CD4-positive, alpha-beta T cell treated with Interleukin-4 for 4 hours (primary cell): ENCODE measurements around the gene WBP4.
"Not testable (repeated sequence)": the region's sequence is repeated elsewhere in the genome, so short reads cannot be mapped to it uniquely, and the experiment has no call there.

Source experiments
- DNase-seq: peaks from one replicate; pipeline ENCODE4 v3.0.0-alpha.2; 2020

WBP4 gene, protein sequence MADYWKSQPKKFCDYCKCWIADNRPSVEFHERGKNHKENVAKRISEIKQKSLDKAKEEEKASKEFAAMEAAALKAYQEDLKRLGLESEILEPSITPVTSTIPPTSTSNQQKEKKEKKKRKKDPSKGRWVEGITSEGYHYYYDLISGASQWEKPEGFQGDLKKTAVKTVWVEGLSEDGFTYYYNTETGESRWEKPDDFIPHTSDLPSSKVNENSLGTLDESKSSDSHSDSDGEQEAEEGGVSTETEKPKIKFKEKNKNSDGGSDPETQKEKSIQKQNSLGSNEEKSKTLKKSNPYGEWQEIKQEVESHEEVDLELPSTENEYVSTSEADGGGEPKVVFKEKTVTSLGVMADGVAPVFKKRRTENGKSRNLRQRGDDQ

DNA sequence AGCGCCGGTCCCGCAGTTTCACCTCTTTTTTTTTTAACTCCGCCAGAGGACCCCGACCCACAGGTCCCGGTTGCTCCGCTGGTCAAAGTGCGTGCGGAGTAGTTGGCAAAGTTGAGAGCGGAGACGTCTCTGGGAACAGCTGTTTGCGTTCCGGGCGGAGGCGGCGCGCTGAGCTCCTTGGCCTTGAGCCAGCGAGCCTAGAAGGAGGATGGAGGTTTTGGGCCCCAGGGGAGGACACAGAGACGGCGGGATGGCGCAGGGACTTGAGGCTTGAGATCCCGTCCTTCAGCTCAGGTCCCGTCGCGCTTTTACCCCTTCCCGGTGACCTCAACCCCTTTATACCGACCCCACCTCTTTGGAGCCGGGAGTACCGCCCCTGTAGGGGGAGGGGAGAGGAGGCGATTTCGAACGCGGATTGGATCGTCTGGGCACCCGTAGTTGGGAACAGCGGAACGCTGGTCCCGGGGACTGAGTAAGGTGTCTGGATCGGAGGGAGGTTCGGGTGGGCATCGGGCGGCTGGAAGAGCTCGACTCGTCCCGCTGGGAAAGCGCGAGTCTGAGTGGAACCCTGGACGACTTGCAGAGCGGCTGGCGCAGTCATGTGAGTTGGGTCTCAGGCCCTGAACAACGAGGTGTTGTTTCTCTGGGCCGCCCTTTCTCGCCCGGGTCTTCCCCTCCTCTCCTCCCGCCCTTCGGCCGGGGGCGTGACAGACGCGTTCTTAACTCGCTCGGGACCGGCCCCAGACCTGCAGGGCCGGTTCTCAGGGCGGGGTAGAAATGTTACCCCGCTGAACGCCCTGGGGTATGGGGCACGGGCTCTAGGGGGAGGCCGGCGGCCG lies at the start of gene WBP4:
TSS of gene WBP4 (plus strand) at position 435 of the 839 bp plus-strand sequence. CDS start at position 600, 165 bp downstream.
- DNase-seq, result peak; percentile 88

DNA sequence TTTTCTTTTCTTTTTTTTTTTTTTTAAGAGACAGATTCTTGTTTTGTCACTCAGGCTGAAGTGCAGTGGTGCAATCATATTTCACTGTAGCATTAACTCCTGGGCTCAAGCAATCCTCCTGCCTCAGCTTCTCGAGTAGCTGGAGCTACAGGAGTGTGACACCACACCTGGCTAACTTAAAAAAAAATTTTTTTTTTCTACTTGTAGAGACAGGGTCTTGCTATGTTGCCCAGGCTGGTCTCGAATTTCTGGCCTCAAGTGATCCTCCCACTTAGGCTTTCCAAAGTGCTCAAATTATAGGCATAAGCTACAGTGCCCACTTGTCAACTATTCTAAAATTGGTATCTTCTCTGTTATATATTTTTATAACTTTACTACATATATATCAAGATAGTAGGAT lies 48.8 kb upstream of the WBP4 start:
- no peak for DNase-seq

DNA sequence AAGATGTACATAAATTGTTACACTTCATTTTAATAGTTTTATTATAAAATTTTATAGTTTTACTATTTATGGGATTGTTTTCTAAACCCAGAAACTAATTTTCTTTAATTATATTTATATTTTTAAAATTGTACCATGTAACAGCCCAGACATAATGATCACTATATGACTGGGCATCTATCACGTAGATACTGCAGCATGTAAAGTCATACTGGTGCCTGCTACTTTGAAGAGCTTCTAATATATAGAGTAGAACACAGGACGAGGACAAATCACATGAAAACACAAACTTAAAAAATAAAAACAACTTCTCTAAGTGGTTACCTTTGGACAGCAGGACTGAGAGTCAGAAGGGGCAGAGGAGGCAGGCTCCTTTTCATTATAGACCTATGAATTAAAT lies 47.5 kb upstream of the WBP4 start:
- DNase-seq, result no peak

DNA sequence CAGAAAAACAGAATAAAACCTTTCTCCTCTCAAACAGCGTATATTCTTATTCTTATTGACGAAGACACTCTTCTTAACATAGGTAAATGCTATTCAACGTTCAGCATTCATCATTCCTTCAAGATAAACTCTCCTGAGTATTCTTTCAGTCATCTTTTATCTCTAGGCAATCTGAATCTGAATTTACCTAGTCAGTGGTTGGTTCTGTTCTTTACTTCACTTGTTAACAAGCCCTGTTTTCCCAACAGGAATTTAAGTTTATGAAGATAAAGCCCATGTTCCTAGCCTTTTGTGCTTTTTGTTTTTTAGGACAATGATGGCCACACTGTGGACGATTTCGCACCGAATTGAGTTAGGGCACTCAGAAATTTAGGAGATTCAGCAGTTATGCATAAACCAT lies 45.4 kb upstream of the WBP4 start:
- no peak for DNase-seq

DNA sequence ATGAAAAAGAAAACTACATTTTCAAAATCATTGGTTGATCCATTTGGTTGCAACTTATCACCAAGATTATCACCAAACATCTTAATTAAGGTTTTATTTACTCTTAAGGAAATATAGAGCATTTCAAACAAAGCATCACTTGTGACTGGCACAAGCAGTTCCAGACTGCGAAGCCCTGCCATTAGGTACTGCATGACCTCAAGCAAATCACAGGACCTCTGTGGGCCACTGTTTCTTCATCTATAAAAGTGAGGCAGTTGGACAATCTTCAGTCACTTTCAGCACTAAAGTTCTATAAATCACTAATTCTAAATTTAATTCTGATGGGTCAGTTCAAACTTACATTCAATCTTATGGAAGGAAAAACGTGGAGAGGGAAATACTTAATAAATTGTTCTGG lies 44.1 kb upstream of the WBP4 start:
- peak; percentile 41 for DNase-seq

DNA sequence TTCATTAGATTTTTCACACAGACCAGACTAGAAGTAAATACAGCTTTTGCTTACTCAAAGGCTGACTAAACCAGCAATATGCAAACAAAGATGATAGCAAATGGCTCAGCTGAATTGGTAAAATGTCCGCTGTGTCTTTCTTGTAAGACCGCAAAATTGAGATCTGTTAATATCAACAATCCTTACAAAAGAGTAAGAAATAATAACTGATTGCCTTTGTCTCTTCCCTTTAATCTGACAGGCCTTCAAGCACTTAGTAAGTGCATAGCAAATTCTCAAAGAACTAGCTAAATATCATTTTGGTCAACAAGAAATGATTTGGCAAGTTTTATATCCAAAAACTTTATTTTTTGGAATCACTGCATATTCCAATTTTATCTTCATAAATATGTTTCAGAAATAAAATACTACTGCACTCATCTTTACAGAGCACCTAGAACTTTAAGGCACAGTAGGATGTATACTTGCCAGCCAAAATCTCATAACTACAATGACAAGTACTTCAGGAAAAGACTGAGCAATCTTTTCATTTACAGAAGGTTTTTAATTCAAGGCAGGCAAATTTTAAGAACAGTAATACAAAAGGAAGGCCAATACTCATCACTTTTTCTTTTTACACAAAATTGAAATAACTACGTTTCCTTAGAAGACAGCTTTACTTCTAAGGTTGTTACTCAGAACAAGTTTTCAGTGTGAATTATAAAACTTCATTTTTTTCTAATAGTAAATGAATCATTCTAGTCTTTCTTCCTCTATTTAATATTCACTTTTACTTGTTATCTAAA lies 43.3 kb upstream of the WBP4 start:
- DNase-seq, result peak; percentile 56

DNA sequence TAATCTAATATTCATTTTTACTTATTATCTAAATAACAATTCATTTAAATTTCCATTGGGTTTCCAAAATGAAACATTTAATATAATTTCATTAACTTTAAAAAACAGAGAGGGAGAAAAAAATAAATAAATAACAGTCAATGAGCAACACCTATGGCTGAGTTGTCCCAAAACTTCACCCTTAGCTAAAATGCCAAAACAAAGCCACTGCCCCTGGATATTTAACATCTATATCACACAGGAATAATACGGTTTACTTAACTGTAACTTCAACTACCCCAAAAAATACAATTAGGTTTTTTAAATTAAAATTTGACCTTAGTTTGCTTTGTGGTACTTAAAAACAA lies 42.7 kb upstream of the WBP4 start:
- DNase-seq, result no peak

DNA sequence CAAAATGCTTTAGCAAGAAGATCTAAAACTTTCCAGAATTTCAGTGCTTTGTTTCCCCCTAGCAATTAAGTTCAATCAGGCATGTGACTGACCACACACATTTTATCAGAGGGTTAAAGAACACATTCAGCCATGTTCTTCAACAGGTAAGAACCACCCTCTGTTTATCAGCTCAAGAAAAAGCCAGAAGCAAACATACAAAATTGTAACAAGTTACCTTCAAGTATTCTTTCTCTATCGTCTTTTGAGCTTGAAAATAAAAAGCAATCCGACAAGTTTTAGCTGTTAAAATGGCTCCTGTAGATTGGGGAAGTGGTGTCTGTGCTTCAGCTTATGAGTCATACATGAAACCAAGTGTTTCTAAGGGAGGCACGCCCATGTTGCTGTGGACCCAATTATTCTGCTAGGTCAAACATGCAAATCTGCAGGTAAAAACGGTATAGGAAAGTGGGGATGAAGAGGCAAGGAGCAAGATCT lies 42.3 kb upstream of the WBP4 start, which contains the start of gene ELF1:
TSS of gene ELF1 (minus strand) at position 306 of the 477 bp plus-strand sequence. CDS start 37,262 bp downstream, outside the sequence.
- peak; percentile 88 for DNase-seq

DNA sequence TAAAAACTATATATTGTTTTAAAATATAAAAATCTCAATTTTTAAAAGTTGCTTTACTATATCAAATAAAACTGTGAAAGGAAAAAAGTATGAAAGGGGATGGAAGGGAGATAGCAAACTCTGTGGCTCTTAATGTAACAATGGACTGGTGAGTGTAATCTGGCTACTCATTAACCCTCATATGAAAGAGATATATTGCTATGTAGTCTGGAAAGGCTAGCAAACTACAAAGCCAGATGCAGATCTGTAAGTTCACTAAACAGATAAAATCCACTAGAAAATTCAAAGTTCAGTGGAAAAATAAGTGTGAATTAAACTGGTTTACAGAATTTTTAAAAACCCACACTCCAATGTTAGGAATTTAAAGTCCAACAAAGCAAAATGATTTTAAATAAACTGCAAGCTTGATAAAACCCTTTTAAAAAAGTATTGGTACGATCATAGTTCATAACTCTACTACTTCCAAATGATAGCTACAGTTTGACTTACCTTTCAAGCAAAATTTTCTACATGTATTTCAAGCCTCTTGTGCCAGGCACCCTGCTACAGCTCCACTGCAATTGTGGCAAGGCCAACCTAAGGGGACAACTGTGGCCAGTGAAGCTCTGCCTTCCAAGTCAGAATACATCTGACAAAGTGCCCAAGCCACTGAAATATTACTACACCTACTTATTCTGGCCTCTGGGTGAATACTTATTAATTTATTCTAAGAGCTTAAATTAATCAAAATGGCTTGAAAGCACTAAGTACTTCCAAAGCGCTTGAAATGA lies 41.5 kb upstream of the WBP4 start:
- DNase-seq, result no peak

DNA sequence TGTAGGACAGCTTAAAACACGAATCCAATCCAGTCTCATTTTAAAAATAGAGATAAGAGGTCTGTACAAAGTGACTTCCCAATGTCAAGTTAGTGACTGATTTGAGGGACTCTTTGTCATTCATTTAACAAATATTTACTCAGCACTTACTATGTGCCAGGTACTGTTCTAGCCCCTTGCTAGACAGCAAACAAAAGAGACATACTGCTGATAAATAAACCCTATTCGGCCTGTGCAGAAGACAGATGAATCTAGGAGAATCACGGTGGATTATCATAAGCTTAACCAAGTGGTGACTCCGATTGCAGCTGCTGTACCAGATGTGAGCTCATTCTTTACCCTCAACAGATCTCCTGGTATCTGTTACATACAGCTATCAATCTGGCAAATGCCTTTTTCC lies 35.8 kb upstream of the WBP4 start:
- no peak for DNase-seq

DNA sequence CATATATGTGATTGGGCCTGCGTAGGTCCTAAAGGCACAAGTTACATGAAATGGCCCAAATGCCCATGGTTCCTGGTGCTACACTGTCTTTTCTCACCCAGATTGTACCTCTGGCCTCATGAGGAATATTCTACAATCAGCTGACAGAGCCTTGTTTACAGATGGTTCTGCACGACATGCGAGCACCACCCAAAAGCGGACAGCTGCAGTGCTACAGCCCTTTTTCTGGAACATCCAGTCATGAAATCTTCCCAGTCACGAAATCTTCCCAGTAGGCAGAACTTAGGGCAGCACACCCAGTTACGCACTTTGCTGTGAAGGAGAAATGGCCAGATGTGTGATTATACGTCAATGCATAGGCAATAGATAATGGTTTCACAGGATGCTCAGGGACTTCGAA lies 34.5 kb upstream of the WBP4 start:
- DNase-seq, result no peak

DNA sequence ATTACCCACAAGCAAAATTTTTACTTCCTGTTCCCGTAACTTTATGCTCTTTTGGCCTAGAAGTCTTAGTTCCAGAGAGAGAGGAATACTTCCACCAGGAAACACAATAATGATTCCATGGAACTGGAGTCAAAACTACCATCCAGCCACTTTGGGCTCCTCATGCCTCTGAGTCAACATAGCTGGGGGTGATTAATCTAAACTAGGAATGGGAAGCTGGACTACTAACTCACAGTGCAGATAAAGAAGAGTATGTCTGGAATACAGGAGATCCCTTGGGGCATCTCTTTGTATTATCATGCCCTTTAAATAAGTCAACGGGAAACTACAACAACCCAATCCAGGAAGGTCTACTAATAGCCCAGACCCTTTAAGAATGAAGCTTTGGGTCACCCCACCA lies 33.3 kb upstream of the WBP4 start:
- no peak for DNase-seq

DNA sequence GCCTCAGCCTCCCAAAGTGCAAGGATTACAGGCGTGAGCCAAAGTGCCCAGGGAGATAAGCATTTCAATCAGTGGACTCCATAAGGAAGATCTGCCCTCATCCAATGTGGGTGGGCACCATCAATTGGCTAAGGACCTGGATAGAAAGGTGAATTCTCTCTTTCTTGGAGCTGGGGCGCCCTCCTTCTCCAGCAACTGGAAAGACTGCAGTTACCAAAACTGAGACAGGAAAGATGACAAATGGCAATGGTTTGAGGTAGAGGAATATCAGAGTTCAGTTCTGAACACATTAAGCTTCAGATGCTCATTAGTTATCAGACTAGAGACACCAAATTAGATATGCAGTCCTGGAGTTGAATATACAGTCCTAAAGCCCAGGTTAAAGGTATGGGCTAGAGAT lies 31.7 kb upstream of the WBP4 start:
- peak; percentile 31 for DNase-seq

DNA sequence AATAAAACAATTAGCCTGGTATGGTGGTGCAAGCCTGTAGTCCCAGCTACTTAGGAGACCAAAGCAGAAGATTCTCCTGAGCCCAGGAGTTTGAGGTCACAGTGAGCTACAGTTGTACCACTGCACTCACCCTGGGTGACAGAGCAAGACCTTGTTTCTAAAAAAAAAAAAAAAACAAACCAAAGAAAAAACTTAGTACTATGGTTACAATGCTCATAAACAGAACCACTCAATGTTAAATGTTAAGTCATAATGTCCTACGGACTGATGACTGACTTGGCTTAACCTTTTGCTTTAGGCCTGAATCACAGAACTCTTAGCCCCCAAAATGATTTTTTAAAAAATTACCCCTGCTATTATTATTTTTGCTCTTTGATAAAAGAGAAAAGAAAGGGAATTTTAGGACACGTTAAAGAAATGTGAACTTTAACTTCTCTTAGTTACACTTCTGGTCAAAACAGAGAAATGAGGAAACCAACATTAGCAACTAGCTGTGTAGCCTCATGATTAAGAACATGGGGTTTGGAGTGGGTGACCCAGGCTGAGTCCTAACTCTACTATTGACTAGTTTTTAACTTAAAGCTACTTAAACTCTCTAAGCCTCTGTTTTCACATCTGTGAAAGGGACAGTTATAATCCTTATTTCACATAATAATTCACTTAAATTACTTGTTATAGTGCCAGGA lies 28.5 kb upstream of the WBP4 start:
- no peak for DNase-seq

DNA sequence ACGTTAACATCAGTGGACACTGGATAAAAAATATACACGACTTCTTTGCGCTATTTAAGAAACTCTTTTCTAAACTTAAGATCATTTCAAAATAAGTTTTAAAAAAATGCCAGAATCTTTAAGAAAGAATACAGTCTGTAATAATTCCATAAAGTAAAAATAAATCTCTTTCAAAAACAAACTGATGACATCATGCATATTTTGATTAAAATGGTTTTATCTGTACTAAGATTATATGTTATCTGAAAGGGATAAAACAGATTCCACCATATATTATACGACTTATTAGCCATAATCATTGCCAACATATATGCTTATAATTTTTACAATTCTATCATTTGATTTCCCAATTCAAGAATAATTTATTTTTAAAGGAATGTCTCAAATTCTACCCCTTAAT lies 26.9 kb upstream of the WBP4 start:
- DNase-seq, result no peak

DNA sequence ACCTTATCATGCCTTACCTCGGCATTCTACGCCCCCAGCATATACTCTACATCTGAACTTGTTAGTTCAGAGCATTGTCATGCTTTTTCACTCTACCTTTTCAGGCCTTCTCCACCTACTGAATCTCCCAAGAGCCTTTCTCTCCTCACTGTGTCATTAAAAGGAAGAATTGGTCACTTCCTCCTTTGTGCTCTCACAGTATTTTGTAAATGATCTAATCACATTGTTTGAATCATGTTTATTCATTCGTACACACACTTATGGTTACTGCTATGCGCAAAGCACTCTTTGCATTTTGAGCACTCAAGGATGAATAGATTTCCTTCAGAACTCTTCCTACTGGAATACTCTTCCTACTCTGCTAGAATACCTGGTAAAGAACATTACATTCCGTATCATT lies 26.4 kb upstream of the WBP4 start:
- no peak for DNase-seq

DNA sequence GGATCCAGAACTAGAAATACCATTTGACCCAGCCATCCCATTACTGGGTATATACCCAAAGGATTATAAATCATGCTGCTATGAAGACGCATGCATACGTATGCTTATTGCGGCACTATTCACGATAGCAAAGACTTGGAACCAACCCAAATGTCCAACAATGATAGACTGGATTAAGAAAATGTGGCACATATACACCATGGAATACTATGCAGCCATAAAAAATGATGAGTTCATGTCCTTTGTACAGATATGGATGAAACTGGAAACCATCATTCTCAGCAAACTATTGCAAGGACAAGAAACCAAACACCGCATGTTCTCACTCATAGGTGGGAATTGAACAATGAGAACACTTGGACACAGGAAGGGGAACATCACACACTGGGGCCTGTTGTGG lies 24.8 kb upstream of the WBP4 start:
- DNase-seq, result not testable (repeated sequence)

DNA sequence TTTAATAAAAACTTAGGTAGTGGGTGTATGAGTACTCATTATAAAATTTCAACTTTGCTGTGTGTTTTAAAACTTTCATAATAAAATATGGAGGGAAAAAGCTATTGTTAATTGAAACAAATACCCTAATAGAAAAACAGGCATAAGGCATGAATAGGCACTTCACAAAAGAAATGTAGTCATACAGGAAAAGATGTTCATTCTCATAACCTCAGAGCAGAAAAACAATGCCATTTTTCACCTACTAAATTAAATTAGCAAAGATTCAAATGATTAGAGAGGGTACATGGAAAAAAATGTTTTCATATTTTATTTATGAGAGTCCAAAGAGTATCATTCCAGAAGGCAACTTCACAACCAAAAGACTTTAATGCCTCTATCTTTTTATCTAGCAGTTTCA lies 21.6 kb upstream of the WBP4 start:
- DNase-seq, result no peak

DNA sequence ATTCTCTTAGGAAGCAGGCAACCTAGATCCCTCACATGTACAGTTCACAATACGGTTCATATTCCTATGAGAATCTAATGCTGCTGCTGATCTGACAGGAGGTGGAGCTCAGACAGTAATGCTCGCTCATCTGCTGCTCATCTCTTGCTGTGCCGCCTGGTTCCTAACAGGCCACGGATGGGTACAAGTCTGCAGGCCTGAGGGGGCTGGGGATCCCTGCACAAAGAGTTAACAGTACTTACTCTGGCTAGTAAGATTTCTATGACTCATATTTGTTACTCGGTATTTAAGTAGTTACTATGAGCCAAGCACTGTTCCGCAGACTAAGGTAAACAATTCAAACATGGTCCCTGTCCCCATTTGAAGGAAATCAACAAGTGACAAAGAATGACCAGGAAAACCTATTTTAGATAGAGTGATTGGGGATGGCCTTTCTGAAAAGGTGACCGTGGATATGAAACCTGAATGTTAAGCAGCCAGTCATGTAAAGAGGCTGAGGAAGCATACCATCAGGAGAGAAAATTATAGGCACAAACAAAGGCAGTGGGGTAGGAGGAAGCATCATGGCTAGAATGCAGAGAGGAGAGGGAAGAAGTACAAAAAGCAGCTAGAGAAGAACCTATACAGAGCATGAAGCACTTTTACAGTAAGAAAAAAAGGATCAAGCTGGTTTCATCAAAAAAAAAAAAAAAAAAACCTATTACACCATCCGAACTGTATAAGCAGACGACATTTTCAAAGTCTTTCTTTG lies 20.6 kb upstream of the WBP4 start:
- DNase-seq, result no peak

DNA sequence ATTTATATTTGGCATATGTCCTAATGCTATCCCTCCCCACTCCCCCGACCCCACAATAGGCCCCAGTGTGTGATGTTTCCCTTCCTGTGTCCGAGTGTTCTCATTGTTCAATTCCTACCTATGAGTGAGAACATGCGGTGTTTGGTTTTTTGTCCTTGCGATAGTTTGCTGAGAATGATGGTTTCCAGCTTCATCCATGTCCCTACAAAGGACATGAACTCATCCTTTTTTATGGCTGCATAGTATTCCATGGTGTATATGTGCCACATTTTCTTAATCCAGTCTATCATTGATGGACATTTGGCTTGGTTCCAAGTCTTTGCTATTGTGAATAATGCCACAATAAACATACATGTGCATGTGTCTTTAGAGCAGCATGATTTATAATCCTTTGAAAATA lies 18.9 kb upstream of the WBP4 start:
- not testable (repeated sequence) for DNase-seq

DNA sequence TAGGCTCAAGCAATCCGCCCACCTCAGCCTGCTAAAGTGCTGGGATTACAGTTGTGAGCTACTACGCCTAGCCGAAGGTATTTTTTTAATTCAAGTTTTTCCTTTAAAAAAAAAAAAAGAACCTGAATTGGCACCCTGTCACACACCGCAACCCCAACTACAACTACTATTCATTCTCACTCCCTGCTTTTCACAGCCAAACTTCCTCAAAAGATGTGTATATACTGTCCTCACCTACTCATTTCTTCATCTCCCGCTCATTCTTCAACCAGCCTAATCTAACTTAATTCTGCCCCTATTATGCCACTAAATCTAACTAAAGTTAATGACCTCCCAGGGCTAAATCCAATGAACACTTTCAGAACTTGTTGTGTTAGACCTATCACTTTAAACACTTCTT lies 12.7 kb upstream of the WBP4 start:
- DNase-seq, result no peak
